ENCODE measurements around the gene NEK6. TPM values are rescaled to one million over a fixed set of nuclear protein-coding genes. Genes with fewer than 3 reads are reported as not detected.

NEK6 gene
- total and polyA plus RNA-seq, 10 of the 15 experiments (the other 5 are each of a cell fraction or from before 2014, with no cell fraction given), result 31.3 to 161 (median 89.2) TPM

DNA sequence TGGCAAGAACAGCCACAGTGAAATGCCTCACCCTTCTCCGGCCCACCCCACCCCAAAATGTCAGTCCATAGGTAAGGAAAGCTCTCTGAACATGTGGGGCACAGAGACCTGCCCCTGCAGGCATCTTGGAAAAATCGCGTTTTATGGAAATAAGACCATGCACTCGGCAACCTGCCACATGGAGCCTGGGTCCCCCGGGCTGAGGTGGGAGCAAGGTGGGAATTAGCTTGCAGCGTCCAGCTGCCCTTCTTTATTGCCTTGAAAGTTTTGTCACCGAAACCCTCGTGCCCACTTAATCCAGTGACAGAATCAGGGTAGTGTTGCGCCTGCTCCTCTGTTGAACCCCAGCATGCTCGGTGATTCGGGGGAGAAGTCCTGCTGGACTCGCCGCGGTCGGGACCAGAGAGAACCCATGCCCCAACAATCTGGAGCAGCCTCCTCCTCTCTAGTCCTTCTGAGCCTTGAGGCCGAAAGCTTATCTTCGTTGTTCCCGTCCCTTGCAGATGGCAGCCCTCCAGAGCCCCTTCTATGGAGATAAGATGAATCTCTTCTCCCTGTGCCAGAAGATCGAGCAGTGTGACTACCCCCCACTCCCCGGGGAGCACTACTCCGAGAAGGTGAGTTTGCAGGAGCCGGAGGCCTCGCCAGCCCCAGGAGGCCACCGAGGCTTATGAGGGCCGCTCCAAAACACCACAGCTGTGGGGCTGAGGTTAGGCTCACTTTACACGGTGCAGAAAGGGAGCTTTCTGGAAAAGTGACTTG, 89.6 kb downstream of the NEK6 start (continued):
- TF ChIP-seq, protein P1, sequence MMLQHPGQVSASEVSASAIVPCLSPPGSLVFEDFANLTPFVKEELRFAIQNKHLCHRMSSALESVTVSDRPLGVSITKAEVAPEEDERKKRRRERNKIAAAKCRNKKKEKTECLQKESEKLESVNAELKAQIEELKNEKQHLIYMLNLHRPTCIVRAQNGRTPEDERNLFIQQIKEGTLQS (IDR thresholded peaks at IDR 0.05; ENCODE audit: borderline replicate concordance, extremely low read depth, low read depth, low read length), result no peak
- no peak for TF ChIP-seq CHD4 (IDR thresholded peaks at IDR 0.05)
- no peak for TF ChIP-seq MTA3 (IDR thresholded peaks at IDR 0.05; ENCODE audit: borderline replicate concordance, low read length)
- no peak for TF ChIP-seq CEBPB (IDR thresholded peaks at IDR 0.05; ENCODE audit: borderline replicate concordance in 1 of 2, low read depth in 2 of 2, low read length in 2 of 2)
- TF ChIP-seq, protein P2, sequence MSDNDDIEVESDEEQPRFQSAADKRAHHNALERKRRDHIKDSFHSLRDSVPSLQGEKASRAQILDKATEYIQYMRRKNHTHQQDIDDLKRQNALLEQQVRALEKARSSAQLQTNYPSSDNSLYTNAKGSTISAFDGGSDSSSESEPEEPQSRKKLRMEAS (IDR thresholded peaks at IDR 0.05; ENCODE audit: low read depth, low read length), result no peak
- no peak for TF ChIP-seq POLR2AphosphoS2 (IDR thresholded peaks at IDR 0.05; ENCODE audit: low read depth, low read length)
- TF ChIP-seq, protein P3, sequence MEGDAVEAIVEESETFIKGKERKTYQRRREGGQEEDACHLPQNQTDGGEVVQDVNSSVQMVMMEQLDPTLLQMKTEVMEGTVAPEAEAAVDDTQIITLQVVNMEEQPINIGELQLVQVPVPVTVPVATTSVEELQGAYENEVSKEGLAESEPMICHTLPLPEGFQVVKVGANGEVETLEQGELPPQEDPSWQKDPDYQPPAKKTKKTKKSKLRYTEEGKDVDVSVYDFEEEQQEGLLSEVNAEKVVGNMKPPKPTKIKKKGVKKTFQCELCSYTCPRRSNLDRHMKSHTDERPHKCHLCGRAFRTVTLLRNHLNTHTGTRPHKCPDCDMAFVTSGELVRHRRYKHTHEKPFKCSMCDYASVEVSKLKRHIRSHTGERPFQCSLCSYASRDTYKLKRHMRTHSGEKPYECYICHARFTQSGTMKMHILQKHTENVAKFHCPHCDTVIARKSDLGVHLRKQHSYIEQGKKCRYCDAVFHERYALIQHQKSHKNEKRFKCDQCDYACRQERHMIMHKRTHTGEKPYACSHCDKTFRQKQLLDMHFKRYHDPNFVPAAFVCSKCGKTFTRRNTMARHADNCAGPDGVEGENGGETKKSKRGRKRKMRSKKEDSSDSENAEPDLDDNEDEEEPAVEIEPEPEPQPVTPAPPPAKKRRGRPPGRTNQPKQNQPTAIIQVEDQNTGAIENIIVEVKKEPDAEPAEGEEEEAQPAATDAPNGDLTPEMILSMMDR (IDR thresholded peaks at IDR 0.05 in 2 of 3, conservative IDR thresholded peaks at IDR 0.05 in 1 of 3; ENCODE audit: control insufficient read depth in 2 of 3, extremely low read depth in 1 of 3, insufficient read depth in 1 of 3, low read depth in 3 of 3, low read length in 3 of 3), result no peak
- TF ChIP-seq, protein P4, sequence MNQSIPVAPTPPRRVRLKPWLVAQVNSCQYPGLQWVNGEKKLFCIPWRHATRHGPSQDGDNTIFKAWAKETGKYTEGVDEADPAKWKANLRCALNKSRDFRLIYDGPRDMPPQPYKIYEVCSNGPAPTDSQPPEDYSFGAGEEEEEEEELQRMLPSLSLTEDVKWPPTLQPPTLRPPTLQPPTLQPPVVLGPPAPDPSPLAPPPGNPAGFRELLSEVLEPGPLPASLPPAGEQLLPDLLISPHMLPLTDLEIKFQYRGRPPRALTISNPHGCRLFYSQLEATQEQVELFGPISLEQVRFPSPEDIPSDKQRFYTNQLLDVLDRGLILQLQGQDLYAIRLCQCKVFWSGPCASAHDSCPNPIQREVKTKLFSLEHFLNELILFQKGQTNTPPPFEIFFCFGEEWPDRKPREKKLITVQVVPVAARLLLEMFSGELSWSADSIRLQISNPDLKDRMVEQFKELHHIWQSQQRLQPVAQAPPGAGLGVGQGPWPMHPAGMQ (IDR thresholded peaks at IDR 0.05; ENCODE audit: borderline replicate concordance), result no peak
- no peak for TF ChIP-seq ATF7 (IDR thresholded peaks at IDR 0.05; ENCODE audit: low read depth)
- no peak for TF ChIP-seq ZBED1 (IDR thresholded peaks at IDR 0.05; ENCODE audit: borderline replicate concordance)
- TF ChIP-seq, protein P5, sequence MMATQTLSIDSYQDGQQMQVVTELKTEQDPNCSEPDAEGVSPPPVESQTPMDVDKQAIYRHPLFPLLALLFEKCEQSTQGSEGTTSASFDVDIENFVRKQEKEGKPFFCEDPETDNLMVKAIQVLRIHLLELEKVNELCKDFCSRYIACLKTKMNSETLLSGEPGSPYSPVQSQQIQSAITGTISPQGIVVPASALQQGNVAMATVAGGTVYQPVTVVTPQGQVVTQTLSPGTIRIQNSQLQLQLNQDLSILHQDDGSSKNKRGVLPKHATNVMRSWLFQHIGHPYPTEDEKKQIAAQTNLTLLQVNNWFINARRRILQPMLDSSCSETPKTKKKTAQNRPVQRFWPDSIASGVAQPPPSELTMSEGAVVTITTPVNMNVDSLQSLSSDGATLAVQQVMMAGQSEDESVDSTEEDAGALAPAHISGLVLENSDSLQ (IDR thresholded peaks at IDR 0.05), result no peak
- TF ChIP-seq, protein P6, sequence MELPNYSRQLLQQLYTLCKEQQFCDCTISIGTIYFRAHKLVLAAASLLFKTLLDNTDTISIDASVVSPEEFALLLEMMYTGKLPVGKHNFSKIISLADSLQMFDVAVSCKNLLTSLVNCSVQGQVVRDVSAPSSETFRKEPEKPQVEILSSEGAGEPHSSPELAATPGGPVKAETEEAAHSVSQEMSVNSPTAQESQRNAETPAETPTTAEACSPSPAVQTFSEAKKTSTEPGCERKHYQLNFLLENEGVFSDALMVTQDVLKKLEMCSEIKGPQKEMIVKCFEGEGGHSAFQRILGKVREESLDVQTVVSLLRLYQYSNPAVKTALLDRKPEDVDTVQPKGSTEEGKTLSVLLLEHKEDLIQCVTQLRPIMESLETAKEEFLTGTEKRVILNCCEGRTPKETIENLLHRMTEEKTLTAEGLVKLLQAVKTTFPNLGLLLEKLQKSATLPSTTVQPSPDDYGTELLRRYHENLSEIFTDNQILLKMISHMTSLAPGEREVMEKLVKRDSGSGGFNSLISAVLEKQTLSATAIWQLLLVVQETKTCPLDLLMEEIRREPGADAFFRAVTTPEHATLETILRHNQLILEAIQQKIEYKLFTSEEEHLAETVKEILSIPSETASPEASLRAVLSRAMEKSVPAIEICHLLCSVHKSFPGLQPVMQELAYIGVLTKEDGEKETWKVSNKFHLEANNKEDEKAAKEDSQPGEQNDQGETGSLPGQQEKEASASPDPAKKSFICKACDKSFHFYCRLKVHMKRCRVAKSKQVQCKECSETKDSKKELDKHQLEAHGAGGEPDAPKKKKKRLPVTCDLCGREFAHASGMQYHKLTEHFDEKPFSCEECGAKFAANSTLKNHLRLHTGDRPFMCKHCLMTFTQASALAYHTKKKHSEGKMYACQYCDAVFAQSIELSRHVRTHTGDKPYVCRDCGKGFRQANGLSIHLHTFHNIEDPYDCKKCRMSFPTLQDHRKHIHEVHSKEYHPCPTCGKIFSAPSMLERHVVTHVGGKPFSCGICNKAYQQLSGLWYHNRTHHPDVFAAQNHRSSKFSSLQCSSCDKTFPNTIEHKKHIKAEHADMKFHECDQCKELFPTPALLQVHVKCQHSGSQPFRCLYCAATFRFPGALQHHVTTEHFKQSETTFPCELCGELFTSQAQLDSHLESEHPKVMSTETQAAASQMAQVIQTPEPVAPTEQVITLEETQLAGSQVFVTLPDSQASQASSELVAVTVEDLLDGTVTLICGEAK (IDR thresholded peaks at IDR 0.05; ENCODE audit: borderline replicate concordance), result no peak
- TF ChIP-seq ZNF384 (IDR thresholded peaks at IDR 0.05; ENCODE audit: borderline replicate concordance, low read depth, low read length), result no peak
- TF ChIP-seq SREBF1 (IDR thresholded peaks at IDR 0.05; ENCODE audit: low read length), result no peak

Data from GM12878 (cell line).